Myocyte (in vitro differentiated cells): Measurements from ENCODE around the gene NUCB1. TPM values are rescaled to one million over a fixed set of nuclear protein-coding genes. Genes with fewer than 3 reads are reported as not detected.
"Not testable (repeated sequence)": the region's sequence is repeated elsewhere in the genome, so short reads cannot be mapped to it uniquely, and the experiment has no call there.

Experiments used
- DNase-seq: peaks from one replicate; pipeline ENCODE4 v3.0.0-alpha.2; 2012; ENCODE audit warnings: low read depth
- total RNA-seq: library from RNA; depleted of rRNA; stranded (reverse); fragments of >200 nt; gene quantifications from 2 replicates; pipeline ENCODE4 v1.2.3, GENCODE V29; 2014

The NUCB1 gene
- total RNA-seq, 1 donor from 2014 or later, result 199 TPM

DNA sequence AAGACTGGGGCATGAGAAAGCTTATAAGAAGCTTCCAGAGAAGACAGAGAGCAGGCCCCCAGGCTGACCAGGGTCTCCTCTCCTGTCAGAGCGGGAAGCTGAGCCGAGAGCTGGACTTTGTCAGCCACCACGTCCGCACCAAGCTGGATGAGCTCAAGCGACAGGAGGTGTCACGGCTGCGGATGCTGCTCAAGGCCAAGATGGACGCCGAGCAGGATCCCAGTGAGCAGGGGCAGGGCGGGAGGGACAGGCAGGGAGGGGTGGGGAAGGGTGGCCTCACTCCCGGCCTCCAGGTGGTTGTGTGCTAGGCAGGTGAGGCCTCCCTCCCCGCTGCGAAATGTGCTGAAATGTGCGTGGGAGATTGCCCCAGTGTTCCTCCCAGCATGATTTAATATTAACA, 5.6 kb downstream of the NUCB1 start:
- no peak for DNase-seq

GRCh38 chr19:48906324-48906723, 6.2 kb downstream of the NUCB1 start:
- no peak for DNase-seq

- no peak for DNase-seq
Observed at GRCh38 chr19:48907671-48908070, 7.6 kb downstream of the NUCB1 start.

- DNase-seq, result not testable (repeated sequence)
Observed at GRCh38 chr19:48909424-48910077, 9.4 kb downstream of the NUCB1 start.

- no peak for DNase-seq
Observed at GRCh38 chr19:48910803-48911202, 10.7 kb downstream of the NUCB1 start.

DNA sequence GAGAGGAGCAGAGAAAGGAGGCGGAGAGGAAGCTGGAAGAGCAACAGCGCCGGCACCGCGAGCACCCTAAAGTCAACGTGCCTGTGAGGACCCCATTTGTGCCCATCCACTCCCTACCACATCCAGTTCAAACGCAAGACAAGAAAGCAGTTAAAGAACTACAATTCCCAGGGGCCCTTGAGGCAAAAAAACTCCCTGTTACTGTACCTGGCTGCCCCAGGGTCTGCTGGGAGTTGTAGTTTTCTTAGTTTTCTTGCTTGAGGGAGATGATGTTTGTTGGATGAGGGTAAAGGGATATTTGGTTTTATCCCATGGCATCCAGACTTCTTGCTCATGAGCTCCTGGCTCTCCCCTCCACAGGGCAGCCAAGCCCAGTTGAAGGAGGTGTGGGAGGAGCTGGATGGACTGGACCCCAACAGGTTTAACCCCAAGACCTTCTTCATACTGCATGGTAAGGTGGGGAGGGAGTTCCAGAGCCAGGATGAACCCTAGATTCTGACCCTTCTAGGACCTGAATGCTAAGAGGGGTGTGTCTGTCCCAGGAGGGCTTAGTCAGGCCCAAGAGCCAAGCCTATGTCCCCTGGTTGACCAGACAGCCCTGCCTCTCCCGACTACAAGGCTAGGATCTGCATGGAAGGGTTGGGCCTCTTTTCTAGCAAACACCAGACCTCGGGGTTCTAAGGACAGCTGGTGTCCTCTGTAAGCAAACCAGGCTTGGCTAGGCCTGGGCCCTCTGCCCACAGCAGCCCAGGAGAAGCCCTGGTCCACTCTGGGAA, 13.2 kb downstream of the NUCB1 start:
- DNase-seq, result no peak

DNA sequence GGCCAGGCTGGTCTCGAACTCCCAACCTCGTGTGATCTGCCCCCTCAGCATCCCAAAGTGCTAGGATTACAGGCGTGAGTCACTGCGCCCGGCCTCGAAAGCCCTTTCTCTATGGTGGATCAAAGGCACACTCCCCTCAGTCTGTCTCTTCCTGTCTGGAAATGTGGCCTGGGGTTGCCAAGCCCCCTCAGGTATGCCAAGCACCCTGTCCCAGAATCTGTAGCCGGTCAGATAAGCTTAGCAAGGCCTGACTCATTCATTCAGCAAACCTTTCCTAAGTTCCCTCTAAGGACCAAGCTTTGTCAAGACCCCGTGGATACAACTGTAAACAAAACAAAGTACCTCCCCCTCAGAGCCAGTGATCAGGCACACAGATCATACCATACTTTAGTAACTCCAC, 14.1 kb downstream of the NUCB1 start:
- no peak for DNase-seq

GRCh38 chr19:48915757-48916156, 15.6 kb downstream of the NUCB1 start:
- DNase-seq, result no peak

DNA sequence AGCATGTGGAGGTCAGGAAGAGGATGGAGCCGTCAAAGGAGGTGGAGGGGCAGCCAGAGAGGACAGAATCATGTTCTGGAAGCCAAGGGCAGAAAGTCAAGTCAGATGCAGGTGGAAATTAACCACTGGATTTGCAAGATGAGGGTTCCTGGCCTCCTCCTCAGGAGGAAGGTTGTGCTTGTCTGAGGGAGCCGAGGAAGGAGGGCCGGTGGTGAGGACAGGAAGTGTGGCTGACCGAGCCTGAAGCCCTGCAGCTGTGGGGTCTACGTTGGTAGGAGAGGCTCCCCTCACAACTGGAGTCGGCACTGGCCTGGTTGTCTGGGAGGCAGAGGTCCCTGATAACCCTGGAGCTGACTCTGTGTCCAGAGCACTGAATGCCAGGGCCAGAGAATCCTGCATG, 18.0 kb downstream of the NUCB1 start:
- DNase-seq, result no peak

DNA sequence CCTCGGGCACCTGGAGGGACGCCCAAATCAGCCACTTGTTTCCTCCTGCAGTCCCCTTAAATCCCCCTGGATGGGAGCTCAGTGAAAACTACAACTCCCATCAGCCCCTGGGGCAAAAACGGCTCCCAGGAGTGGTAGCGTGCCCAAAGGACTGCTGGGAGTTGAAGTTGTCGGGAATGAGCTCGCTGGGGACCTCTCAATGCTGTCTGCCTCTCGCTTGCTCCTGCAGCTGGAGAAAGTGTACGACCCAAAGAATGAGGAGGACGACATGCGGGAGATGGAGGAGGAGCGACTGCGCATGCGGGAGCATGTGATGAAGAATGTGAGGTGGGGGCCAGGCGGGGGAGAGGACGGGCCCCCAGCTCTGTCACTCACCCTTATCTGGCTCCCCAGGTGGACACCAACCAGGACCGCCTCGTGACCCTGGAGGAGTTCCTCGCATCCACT, 18.7 kb downstream of the NUCB1 start:
- no peak for DNase-seq

DNA sequence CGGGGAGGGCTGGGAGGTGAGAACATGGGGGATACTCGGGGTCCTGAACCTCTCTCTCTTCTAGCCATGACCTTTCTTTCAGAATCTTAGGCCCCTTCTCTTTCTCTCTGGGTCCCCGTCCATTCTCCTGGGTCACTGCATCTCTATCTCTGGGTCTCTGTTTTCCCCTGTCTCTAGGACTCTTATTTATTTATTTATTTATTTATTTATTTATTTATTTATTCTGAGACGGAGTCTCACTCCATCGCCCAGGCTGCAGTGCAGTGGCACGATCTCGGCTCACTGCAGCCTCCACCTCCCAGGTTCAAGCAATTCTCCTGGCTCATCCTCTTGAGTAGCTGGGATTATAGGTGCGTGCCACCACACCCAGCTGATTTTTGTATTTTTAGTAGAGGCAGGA, 19.2 kb downstream of the NUCB1 start:
- not testable (repeated sequence) for DNase-seq

GRCh38 chr19:48920949-48921348, 20.8 kb downstream of the NUCB1 start:
- no peak for DNase-seq

- no peak for DNase-seq
Observed at GRCh38 chr19:48921721-48922500, 21.8 kb downstream of the NUCB1 start.

- DNase-seq, result no peak
Observed at GRCh38 chr19:48922548-48923490, 22.7 kb downstream of the NUCB1 start.

DNA sequence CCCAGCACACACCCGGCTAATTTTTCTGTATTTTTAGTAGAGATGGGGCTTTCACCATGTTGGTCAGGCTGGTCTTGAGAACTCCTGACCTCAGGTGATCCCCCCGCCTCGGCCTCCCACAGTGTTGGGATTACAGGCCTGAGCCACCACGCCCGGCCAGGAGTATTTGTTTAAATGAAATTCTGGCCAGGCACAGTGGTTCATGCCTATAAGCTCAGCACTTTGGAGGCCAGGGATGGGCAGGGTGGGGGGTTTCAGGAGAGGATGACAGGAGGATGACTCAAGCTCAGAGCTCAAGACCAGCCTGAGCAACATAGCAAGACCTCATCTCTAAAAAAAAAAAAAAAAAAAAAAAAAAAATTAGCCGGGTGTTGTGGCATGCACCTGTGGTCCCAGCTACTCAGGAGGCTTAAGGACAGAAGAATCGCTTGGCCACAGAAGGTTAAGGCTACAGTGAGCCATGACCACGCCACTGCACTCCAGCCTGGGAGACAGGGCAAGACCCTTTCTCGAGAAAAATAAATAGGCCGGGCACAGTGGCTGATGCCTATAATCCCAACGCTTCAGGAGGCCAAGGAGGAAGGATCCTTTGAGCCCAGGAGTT, 25.2 kb downstream of the NUCB1 start:
- DNase-seq, result peak; percentile 54

DNA sequence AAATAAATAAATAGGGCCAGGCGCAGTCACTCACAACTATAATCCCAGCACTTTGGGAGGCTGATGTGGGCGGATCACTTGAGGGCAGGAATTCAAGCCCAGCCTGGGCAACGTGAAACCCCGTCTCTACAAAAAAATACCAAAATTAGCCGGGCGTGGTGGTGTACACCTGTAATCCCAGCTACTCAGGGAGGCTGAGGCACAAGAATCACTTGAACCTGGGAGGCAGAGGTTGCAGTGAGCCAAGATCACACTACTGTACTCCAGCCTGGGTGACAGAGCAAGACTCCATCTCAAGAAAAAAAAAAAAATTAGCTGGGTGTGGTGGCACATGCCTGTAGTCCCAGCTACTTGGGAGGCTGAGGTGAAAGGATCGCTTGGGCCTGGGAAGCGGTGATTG, 25.8 kb downstream of the NUCB1 start:
- DNase-seq, result not testable (repeated sequence)

DNA sequence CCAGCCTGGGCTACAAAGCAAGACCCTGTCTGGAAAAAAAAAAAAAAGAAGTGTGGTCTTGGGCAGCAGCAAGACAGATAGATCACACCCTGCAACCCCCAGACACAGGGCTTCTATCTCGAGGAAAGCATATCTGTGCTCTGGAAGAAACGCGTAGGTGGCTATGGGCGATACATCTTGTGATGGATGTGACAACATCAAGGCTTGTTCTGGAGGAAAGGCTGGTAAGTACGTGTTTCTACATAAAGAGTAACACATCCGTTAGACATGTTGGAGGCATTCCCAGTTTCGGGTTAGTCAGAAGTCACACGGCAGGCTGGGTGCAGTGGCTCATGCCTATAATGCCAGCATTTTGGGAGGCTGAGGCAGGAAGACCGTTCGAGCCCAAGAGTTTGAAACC, 26.8 kb downstream of the NUCB1 start:
- DNase-seq, result peak; percentile 78

GRCh38 chr19:48927692-48928091, 27.6 kb downstream of the NUCB1 start:
- not testable (repeated sequence) for DNase-seq

- peak; percentile 76 for DNase-seq
Observed at GRCh38 chr19:48928164-48929025, 28.3 kb downstream of the NUCB1 start.
